Activated CD4-positive, CD25-positive, alpha-beta regulatory T cell treated with anti-CD3 and anti-CD28 coated beads, Interleukin-2, amount 50 U/mL, for 24 hours (primary cell): ENCODE data around the gene EPHA4.

ENCODE experiments used
- ATAC-seq, 2 donors: fragments of 150-1000 bp; cut with Tn5 transposase; one replicate each; pipeline ENCODE4 v1.10.0; 2021; ENCODE audit warnings: mild to moderate bottlenecking in 1 of 2, moderate library complexity in 1 of 2

EPHA4 gene

GRCh38 chr2:221435171-221435570, 136.9 kb downstream of the EPHA4 start:
- no peak for ATAC-seq

GRCh38 chr2:221434142-221434541, 138.0 kb downstream of the EPHA4 start:
- no peak for ATAC-seq

GRCh38 chr2:221431477-221431876, 140.6 kb downstream of the EPHA4 start:
- no peak for ATAC-seq

- no peak for ATAC-seq
These were observed 142.2 kb downstream of the EPHA4 start for GRCh38 chr2:221429741-221430491.

- ATAC-seq = no peak
These were observed 143.2 kb downstream of the EPHA4 start for GRCh38 chr2:221428896-221429295.

- no peak for ATAC-seq
These were observed 145.2 kb downstream of the EPHA4 start for GRCh38 chr2:221426929-221427328.

GRCh38 chr2:221425891-221426290, 146.2 kb downstream of the EPHA4 start:
- no peak for ATAC-seq

- no peak for ATAC-seq
These were observed 146.8 kb downstream of the EPHA4 start for GRCh38 chr2:221425353-221425752.

GRCh38 chr2:221423210-221423804, 148.8 kb downstream of the EPHA4 start:
- ATAC-seq = no peak

GRCh38 chr2:221422516-221423209, 149.4 kb downstream of the EPHA4 start:
- no peak for ATAC-seq

GRCh38 chr2:221420245-221420644, 151.9 kb downstream of the EPHA4 start:
- ATAC-seq = no peak

GRCh38 chr2:221415789-221416188, 156.3 kb downstream of the EPHA4 start:
- ATAC-seq = no peak

GRCh38 chr2:221412978-221413377, 159.1 kb downstream of the EPHA4 start:
- no peak for ATAC-seq

- ATAC-seq = no peak
These were observed 161.6 kb downstream of the EPHA4 start for GRCh38 chr2:221410487-221410886.

- no peak for ATAC-seq
These were observed 164.3 kb downstream of the EPHA4 start for GRCh38 chr2:221407765-221408164.

- no peak for ATAC-seq
These were observed 166.6 kb downstream of the EPHA4 start for GRCh38 chr2:221405521-221405920.

GRCh38 chr2:221402072-221402471, 170.0 kb downstream of the EPHA4 start:
- no peak for ATAC-seq

GRCh38 chr2:221400411-221400810, 171.7 kb downstream of the EPHA4 start:
- ATAC-seq = no peak

GRCh38 chr2:221399183-221399582, 172.9 kb downstream of the EPHA4 start:
- no peak for ATAC-seq

- ATAC-seq = no peak
These were observed 174.9 kb downstream of the EPHA4 start for GRCh38 chr2:221397187-221397586.

GRCh38 chr2:221392228-221392881, 179.7 kb downstream of the EPHA4 start:
- ATAC-seq = no peak

- no peak for ATAC-seq
These were observed 181.2 kb downstream of the EPHA4 start for GRCh38 chr2:221390878-221391277.

GRCh38 chr2:221389904-221390303, 182.2 kb downstream of the EPHA4 start:
- ATAC-seq = no peak
